GM12872 (cell line): ENCODE measurements around the gene IL20RA.

Experiments used
- TF ChIP-seq, protein P1 (sequence below): IDR thresholded peaks from 3 replicates; pipeline ENCODE4 v1.5.1; 2011; ENCODE audit warnings: low read depth, mild to moderate bottlenecking, low read length, moderate library complexity; ENCODE audit not compliant: insufficient read depth

IL20RA gene

GRCh38 chr6:136990754-136991153, 54.0 kb downstream of the IL20RA start:
- TF ChIP-seq, protein P1, sequence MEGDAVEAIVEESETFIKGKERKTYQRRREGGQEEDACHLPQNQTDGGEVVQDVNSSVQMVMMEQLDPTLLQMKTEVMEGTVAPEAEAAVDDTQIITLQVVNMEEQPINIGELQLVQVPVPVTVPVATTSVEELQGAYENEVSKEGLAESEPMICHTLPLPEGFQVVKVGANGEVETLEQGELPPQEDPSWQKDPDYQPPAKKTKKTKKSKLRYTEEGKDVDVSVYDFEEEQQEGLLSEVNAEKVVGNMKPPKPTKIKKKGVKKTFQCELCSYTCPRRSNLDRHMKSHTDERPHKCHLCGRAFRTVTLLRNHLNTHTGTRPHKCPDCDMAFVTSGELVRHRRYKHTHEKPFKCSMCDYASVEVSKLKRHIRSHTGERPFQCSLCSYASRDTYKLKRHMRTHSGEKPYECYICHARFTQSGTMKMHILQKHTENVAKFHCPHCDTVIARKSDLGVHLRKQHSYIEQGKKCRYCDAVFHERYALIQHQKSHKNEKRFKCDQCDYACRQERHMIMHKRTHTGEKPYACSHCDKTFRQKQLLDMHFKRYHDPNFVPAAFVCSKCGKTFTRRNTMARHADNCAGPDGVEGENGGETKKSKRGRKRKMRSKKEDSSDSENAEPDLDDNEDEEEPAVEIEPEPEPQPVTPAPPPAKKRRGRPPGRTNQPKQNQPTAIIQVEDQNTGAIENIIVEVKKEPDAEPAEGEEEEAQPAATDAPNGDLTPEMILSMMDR: no peak

DNA sequence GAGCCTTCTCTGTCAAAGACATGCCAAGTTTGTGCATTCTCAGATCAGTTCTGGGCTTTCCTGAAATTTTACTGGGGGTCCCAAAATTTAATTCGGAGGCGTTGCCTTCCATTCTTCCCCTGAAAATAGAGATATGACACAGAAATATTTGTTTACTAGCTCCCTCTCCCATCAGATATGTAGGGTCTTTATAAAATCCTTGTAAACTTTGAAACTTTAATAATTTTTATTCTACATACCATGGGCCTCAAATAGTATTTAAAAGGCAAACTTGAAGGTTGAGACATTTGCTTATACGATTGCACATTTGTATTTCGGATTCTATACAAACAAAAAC, 54.6 kb downstream of the IL20RA start:
- TF ChIP-seq, protein P1: no peak

DNA sequence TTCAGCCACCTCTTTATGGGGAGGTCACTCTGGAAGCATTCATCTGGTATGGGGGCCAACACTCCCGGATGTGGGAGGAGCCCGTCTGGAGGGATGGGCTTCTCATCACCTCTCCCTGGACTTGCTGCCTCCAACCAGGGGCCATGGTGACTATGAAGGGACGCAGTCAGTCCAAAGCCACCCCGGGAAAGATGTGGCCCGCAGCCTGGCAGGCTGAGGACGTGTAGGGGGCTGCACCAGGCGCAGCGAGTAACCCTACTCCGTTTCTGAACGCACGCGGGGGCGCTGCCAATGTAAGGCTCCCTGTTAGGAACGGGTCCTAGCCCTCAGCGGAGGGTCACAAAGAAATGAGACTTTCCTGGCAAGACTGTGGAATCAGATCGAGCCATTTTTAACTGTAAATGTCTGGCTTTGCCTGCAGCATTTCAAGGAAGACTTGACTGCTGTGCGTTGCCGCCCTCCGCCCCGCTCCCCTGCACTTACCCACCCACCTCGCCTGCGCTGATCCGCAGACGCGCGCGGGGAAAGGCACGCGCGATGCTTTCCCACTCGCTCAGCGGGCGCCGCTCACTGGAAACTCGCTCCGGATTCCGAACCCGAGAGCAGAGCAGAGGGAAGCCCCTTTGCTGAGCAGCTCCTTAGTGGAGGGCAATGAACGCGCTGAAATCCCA, 55.1 kb downstream of the IL20RA start:
- TF ChIP-seq, protein P1: no peak

DNA sequence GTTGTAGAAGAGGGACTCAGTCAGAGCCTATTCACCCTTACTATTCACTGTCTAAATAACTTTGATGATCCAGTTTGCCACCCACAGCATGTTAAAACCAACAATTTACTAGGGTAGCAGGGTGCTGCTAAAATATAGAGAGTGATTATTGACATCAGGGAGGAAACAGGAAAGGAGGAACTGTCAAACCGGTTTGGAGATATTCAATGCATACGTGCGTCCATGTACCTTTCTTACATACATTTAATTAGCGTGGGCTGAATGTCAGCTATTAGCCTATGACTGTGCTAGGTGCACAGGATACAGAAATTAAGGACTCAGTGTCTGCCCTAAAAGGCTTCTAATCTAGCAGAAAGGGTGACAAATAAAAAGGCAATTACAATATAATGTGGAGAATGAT, 57.2 kb downstream of the IL20RA start:
- TF ChIP-seq, protein P1: no peak

DNA sequence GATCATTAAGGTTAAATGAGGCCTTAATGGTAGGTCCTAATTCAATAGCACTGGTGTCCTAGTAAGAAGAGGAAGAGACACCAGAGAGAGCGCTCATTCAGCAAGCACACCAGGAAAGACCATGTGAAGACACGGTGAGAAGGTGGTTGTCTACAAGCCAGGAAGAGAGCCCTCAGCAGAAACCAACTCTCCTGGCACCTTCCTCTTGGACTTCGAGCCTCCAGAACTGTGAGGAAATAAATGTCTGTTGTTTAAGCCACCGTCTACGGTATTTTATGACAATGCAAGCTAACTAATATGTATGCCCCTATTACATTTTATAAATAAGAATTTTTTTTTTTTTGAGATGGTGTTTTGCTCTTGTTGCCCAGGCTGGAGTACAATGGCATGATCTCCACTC, 59.3 kb downstream of the IL20RA start:
- TF ChIP-seq, protein P1: no peak

DNA sequence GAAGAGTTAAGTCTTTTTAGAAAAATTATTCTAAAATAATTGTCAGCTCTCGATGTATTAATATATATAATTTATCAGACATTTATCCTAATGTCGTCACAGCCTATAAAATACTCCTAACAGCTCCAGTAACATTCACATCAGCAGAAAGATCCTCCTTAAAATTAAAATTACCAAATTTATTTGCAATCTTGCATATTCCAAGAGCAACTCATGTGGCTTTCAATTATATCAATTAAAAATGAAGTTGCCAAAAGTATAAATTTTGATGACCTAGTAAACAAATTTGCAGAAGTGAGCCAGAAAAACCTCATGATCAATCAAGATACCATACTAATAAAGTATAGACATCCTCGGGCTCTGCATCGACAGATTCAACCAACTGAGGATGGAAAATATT, 60.2 kb downstream of the IL20RA start:
- TF ChIP-seq, protein P1: no peak

DNA sequence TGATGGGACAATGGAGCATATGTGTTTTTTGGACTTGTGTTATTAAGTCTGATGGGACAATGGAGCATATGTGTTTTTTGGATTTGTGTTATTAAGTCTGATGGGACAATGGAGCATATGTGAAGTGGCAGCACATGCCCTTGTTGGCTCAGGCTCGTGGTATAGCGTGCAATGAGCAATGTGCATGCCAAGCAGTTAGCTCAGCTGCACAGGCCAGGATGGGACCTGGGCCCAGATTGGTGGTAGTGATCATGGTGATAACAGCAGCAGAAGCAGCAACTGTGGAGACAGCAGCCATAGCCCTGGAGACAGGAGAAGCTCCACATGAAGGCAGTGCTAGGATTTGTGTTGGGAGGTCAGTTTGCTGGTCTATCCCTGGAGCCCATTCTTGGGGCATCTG, 61.1 kb downstream of the IL20RA start:
- TF ChIP-seq, protein P1: no peak

DNA sequence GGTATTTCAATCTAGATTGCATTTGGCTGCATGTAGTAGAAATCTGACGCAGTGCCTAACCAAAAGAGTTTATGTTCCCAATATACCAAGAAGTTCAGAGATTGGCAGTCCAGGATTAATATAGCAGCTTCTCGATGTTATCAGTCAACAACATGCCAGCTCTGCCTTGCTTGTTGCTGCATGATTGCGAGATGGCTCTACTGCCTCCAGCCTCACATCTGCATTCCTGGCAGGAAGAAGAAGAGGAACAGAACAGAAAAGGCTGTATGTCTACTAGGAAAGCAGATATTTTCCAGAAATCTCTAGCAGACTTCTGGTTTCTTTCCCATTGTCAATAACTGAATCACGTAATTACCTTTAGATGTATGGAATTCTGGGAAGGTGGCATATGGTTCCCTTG, 61.8 kb downstream of the IL20RA start:
- TF ChIP-seq, protein P1: no peak
